ENCODE measurements around the gene TAS2R60.
"Not testable (repeated sequence)": the region's sequence is repeated elsewhere in the genome, so short reads cannot be mapped to it uniquely, and the experiment has no call there.

The TAS2R60 gene

GRCh38 chr7:143479055-143479766 is 36.0 kb downstream of the TAS2R60 start:
- no peak for DNase-seq

DNA sequence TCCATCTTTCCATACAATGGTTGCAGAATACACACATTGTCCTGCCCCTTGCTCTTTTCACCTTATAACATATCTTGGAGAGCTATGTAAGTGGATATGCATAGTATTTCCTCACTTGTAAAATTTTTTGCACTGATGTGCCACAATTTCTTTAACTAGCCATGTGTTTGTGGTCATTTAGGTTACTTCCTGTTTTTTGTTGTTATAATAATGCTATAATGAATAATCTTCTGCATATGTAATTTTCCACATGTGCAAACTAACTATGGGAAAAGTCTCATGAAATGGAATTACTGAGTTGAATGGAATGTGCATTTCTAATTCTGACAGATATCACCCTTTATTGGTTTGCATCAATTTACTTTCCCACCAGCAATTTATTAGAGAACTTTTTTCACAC is 37.2 kb downstream of the TAS2R60 start:
- DNase-seq, result no peak

DNA sequence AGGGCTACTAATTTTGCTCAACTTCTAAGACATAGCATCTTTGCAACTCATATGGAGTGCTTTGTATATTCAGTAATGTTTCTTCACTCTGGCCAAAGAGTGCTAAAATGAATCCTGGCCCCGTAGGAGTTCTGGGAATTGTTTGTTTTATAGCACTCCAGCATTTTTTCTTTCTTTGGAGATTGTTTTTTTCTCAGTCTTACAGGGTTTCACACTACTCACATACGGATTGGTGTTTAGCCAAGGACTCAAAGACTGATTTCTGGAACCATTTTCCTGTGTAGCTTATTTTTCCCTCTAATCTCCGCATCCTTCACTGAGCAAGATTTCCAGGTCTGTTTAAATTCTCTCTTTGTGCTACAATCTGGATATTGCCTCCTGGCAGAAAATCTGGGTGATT is 40.9 kb downstream of the TAS2R60 start:
- DNase-seq, result no peak

GRCh38 chr7:143485094-143485493 is 41.8 kb downstream of the TAS2R60 start:
- no peak for DNase-seq

- no peak for DNase-seq
Measured at GRCh38 chr7:143485500-143485899, 42.2 kb downstream of the TAS2R60 start.

GRCh38 chr7:143486266-143486665 is 43.0 kb downstream of the TAS2R60 start:
- DNase-seq, result not testable (repeated sequence)

GRCh38 chr7:143487061-143487460 is 43.8 kb downstream of the TAS2R60 start:
- no peak for DNase-seq

DNA sequence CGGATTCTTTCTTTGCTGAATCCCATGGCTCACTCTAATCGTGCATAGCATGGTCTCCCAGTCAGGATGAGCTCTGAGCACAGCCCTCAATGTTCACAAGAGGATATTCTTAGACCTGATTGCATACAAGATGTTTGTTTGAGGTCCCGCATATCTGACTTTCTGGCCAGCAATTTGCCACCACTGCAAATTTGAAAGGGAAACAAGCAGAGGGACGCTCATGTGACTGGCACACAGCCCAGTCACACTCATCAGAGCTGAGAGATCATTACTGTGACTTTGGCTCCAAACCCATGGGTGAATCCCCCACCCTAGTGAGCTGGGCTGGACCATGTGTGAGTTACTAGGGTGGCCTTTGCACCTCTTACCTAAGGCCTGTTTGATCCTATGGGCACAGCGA is 44.3 kb downstream of the TAS2R60 start:
- no peak for DNase-seq

- DNase-seq, result no peak
Measured at GRCh38 chr7:143490717-143491306, 47.6 kb downstream of the TAS2R60 start.

DNA sequence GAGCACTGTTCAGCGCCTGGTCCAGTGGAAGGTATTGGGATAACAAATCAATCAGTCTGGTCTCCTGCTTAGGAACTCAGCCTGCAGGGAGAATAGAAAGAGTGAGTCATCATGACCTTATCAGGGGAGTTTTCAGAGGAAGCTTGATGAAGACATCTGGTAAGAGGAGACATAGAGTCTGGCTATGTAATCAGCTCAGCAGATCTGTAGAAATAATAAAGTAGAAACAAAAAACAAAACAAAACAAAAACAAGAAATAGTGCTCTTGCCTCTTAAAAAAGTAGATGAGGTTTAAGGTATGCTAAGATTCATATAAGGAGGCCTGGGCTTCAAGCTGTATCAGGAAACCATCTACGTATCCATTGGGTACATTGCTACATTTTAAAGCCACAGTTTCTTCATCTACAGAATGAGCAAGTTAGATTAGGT is 48.8 kb downstream of the TAS2R60 start:
- DNase-seq, result no peak

GRCh38 chr7:143492799-143493739 is 49.8 kb downstream of the TAS2R60 start:
- no peak for DNase-seq

DNA sequence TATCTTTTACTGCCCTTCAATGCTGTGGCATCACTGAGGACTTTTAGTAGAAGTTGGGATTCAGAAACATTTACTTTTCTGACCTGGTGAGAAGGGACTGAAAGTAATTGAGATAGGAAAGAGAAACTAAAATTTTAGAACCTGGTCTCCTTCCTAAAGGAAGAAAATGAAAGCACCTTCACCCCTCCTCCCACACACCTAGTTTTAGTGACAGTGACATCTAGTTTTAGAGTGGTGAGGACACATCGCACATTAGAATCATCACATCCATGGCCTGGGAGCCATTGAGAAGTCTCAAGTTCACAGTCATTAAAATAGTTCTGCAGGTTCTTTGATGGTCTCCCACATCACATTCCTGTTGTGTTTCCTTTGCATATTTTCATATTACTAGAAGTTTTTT is 50.5 kb downstream of the TAS2R60 start:
- no peak for DNase-seq

Measured in activated gamma-delta T cell treated with Interleukin-2 at 50 U/mL for 16 hours (primary cell).